ENCODE measurements around the gene SLC35F1. TPM values are rescaled to one million over a fixed set of nuclear protein-coding genes. Genes with fewer than 3 reads are reported as not detected.

The SLC35F1 gene
- polyA plus RNA-seq, 2 of the 4 experiments (the other 2 are of a cell fraction): 0.01 TPM; not detected in 1

- 17% methylated on average over 1 of the region's 1 CpG for whole genome bisulfite sequencing (ENCODE audit: missing lambda C conversion rate)
- Histone ChIP-seq H3K9me3 (no peaks in the 10 kb centered on the region), H3K27ac (no peak overlapping the region), H3K4me3 (no peak overlapping the region), H3K4me2 (no peak overlapping the region), H3K4me1 (no peaks in the 10 kb centered on the region)
- DNase-seq (ENCODE audit: low read depth in 1 of 2, low spot score in 1 of 2): no peak
- TF ChIP-seq MAX (IDR thresholded peaks at IDR 0.05): no peak
- TF ChIP-seq JUN (IDR thresholded peaks at IDR 0.05): no peak
- TF ChIP-seq FOSB (CRISPR knock-in tag; IDR thresholded peaks at IDR 0.05): no peak
- TF ChIP-seq PHF8 (IDR thresholded peaks at IDR 0.05; ENCODE audit: borderline replicate concordance, low read depth): no peak
- TF ChIP-seq HOXB5 (CRISPR knock-in tag; IDR thresholded peaks at IDR 0.05): no peak
- TF ChIP-seq RNF2 (IDR thresholded peaks at IDR 0.05; ENCODE audit: borderline replicate concordance, low read depth): no peak
- no peak for TF ChIP-seq ZSCAN20 (CRISPR knock-in tag; IDR thresholded peaks at IDR 0.05)
- TF ChIP-seq MYC (IDR thresholded peaks at IDR 0.05; ENCODE audit: borderline replicate concordance, low read length): no peak
- TF ChIP-seq ATOH8 (CRISPR knock-in tag; IDR thresholded peaks at IDR 0.05; ENCODE audit: low read depth): no peak
- TF ChIP-seq HOXB13 (CRISPR knock-in tag; IDR thresholded peaks at IDR 0.05; ENCODE audit: low read depth): no peak
- TF ChIP-seq BCL3 (IDR thresholded peaks at IDR 0.05): no peak
- no peak for TF ChIP-seq CHD4 (IDR thresholded peaks at IDR 0.05; ENCODE audit: borderline replicate concordance)
- no peak for TF ChIP-seq TFCP2L1 (CRISPR knock-in tag; IDR thresholded peaks at IDR 0.05)
- no peak for TF ChIP-seq ZC3H11A (IDR thresholded peaks at IDR 0.05)
- ChIA-PET CTCF (no interaction called here), POLR2A (no interaction called here)
- no peak for ATAC-seq
- no peak for FAIRE-seq
These were observed 295.5 kb downstream of the SLC35F1 start for GRCh38 chr6:118202517-118202916.

GRCh38 chr6:118203545-118203944 lies 296.5 kb downstream of the SLC35F1 start:
- DNase-seq (ENCODE audit: low read depth in 1 of 2, low spot score in 1 of 2) (no peak), FAIRE-seq (no peak), ATAC-seq (no peak)
- Histone ChIP-seq H3K4me3 (no peak overlapping the region), H3K4me1 (no peaks in the 10 kb centered on the region), H3K9me3 (no peaks in the 10 kb centered on the region), H3K27ac (no peak overlapping the region), H3K4me2 (no peak overlapping the region)
- ChIA-PET POLR2A (no interaction called here), CTCF (no interaction called here)
- TF ChIP-seq JUN (IDR thresholded peaks at IDR 0.05) (no peak), JUNB (IDR thresholded peaks at IDR 0.05) (no peak), ZC3H11A (IDR thresholded peaks at IDR 0.05) (no peak), BHLHE40 (IDR thresholded peaks at IDR 0.05; ENCODE audit: low read depth, low read length) (no peak), NFE2L2 (conservative IDR thresholded peaks at IDR 0.05; ENCODE audit: low read length) (no peak), E2F6 (IDR thresholded peaks at IDR 0.05; ENCODE audit: borderline replicate concordance, low read depth) (no peak), KDM1A (IDR thresholded peaks at IDR 0.05; ENCODE audit: low read depth) (no peak), ELK1 (IDR thresholded peaks at IDR 0.05; ENCODE audit: low read depth, low read length) (no peak), CEBPB (IDR thresholded peaks at IDR 0.05) (no peak), REST (IDR thresholded peaks at IDR 0.05) (no peak), POLR2A (IDR thresholded peaks at IDR 0.05; ENCODE audit: low read length) (no peak)
